Body of pancreas (tissue), 4 donors: ENCODE measurements around the gene ANKRD66. TPM values are rescaled to one million over a fixed set of nuclear protein-coding genes. Genes with fewer than 3 reads are reported as not detected.

Source experiments
- ATAC-seq: fragments of 150-250 bp; one replicate; pipeline ENCODE4 v1.9.1; 2016
- DNase-seq, 4 donors: peaks; one replicate each; pipeline ENCODE4 v3.0.0-alpha.2; 2019
- H3K27ac ChIP-seq, 4 donors: fragments of 200-600 bp; sonication (generic); 1 replicate in 3 of 4; 2 replicates in 1 of 4; pipeline versions ENCODE4 v1.5.1 to v1.6.1; 2016 to 2019; ENCODE audit warnings: mild to moderate bottlenecking in 1 of 4, mixed read lengths in 1 of 4, moderate library complexity in 1 of 4
- H3K27me3 ChIP-seq, 2 donors: fragments of 200-600 bp; sonication (generic); one replicate each; pipeline ENCODE4 v1.6.0; 2016; ENCODE audit warnings: mild to moderate bottlenecking in 1 of 2
- H3K36me3 ChIP-seq, 2 donors: fragments of 200-600 bp; sonication (generic); replicated peaks in 1 of 2; 2 replicates each; pipeline ENCODE4 v1.5.1; 2016; ENCODE audit warnings: low read depth in 2 of 2; ENCODE audit not compliant: insufficient read depth in 1 of 2
- H3K4me1 ChIP-seq: fragments of 200-600 bp; sonication (generic); one replicate; pipeline ENCODE4 v1.6.0; 2016
- H3K4me3 ChIP-seq, 2 donors: fragments of 200-600 bp; sonication (generic); 1 replicate in 1 of 2; 2 replicates in 1 of 2; pipeline ENCODE4 v1.5.1; 2016 to 2019
- H3K9me3 ChIP-seq, 3 donors: fragments of 200-600 bp; sonication (generic); 1 replicate in 2 of 3; 2 replicates in 1 of 3; pipeline ENCODE4 v1.5.1; 2016
- CTCF ChIP-seq, 7 experiments: fragments of 450-650 bp in 4 of 7; fragments of 200-600 bp in 3 of 7; sonication (generic) in 3 of 7; IDR thresholded peaks; one replicate each; pipeline ENCODE4 v1.5.1; 2016 to 2019; ENCODE audit warnings: antibody characterized with exemption in 7 of 7
- POLR2A ChIP-seq, 3 donors: fragments of 450-650 bp; IDR thresholded peaks; one replicate each; pipeline ENCODE4 v1.6.1; 2016; ENCODE audit warnings: antibody characterized with exemption in 3 of 3, mild to moderate bottlenecking in 2 of 3
- WGBS, 2 donors: methylation state at CpG; one replicate each; pipeline ENCODE4 v1.1.5; 2017; 5-methylcytosine and 5-hydroxymethylcytosine counted together
- intact Hi-C: fragments of 100-400 bp; cut with DNase I; formaldehyde crosslinking; loops from one replicate; pipeline ENCODE4 v1.15.1; 2023
- total RNA-seq, 2 donors: library from RNA; depleted of rRNA; stranded (reverse); fragments of >200 nt; gene quantifications; one replicate each; pipeline ENCODE4 v1.1.0, GENCODE V29; 2016

The ANKRD66 gene
- total RNA-seq, 2 donors from 2014 or later = not detected

- intact Hi-C loops = no loop called here
- WGBS, 2 donors = 63 to 86% methylated on average over 1 of the region's 1 CpG
- no peaks in the 10 kb centered on the region for H3K27me3 ChIP-seq
- no peaks in the 10 kb centered on the region for H3K9me3 ChIP-seq
- no peaks in the 10 kb centered on the region for H3K4me1 ChIP-seq
- no peak overlapping the region for H3K27ac ChIP-seq
- DNase-seq (no peak), ATAC-seq (no peak)
- no peak overlapping the region for H3K4me3 ChIP-seq
- TF ChIP-seq POLR2A (IDR thresholded peaks at IDR 0.05) = no peak
- no peak for TF ChIP-seq CTCF (IDR thresholded peaks at IDR 0.05)
- H3K36me3 ChIP-seq = no peaks in the 10 kb centered on the region
Measured at GRCh38 chr6:46808806-46809205, 62.1 kb downstream of the ANKRD66 start.

Other genes starting within 250 kb of the ANKRD66 start
- gene CYP39A1, start 94.1 kb upstream of the ANKRD66 start, total RNA-seq = 1 to 10 TPM; 6.0 to 6.3 TPM
- gene SLC25A27, start 94.0 kb upstream of the ANKRD66 start, total RNA-seq = 10 to 100 TPM; 24.1 to 36.8 TPM
- under 1 TPM; 0.66 to 0.78 TPM for gene TDRD6, start 59.0 kb upstream of the ANKRD66 start, total RNA-seq
- gene PLA2G7, start 11.6 kb upstream of the ANKRD66 start, total RNA-seq = under 1 TPM in 1 of 2 donors, not detected in 1; 0.78 TPM
- gene MEP1A, start 46.5 kb downstream of the ANKRD66 start, total RNA-seq = not detected
- 1 to 10 TPM; 4.9 to 6.5 TPM for gene ADGRF5, start 175.0 kb downstream of the ANKRD66 start, total RNA-seq